ENCODE results near the gene MDH2. TPM values are rescaled to one million over a fixed set of nuclear protein-coding genes. Genes with fewer than 3 reads are reported as not detected.

The MDH2 gene
- total and polyA plus RNA-seq, 7 donors: 73.1 to 214 (median 90.3) TPM

- H3K4me1 ChIP-seq: peaks cover 0 to 3% (median 0%) of the 10 kb centered on the region in 4 donors
- intact Hi-C loops (cut with DNase I): no loop called here
- WGBS, 2 donors: 26 to 77% methylated on average over 14 of the region's 14 CpGs
- peaks cover 48 to 89% (median 81%) of the 10 kb centered on the region in 4 donors for H3K36me3 ChIP-seq
- no peak for TF ChIP-seq EP300 (IDR thresholded peaks at IDR 0.05)
- no peak for TF ChIP-seq CTCF (IDR thresholded peaks at IDR 0.05)
- no peak for TF ChIP-seq POLR2AphosphoS5 (IDR thresholded peaks at IDR 0.05)
- TF ChIP-seq POLR2A (IDR thresholded peaks at IDR 0.05): no peak
- H3K4me3 ChIP-seq: no peak overlapping the region
- no peak for DNase-seq
- H3K9me3 ChIP-seq: no peaks in the 10 kb centered on the region
- H3K27ac ChIP-seq: no peak overlapping the region
- no peaks in the 10 kb centered on the region for H3K27me3 ChIP-seq
Measured at GRCh38 chr7:76063525-76063924, 15.6 kb downstream of the MDH2 start.

GRCh38 chr7:76064208-76064970 is 16.5 kb downstream of the MDH2 start:
- Histone ChIP-seq H3K9me3 (no peaks in the 10 kb centered on the region), H3K4me3 (no peak overlapping the region), H3K36me3 (peaks cover 39 to 80% (median 72%) of the 10 kb centered on the region in 4 donors), H3K27ac (no peak overlapping the region), H3K4me1 (peaks cover 0 to 8% (median 6%) of the 10 kb centered on the region in 4 donors), H3K27me3 (no peaks in the 10 kb centered on the region)
- intact Hi-C loops (cut with DNase I): no loop called here
- WGBS, 2 donors: 96 to 97% methylated on average over 24 of the region's 24 CpGs
- no peak for TF ChIP-seq POLR2AphosphoS5 (IDR thresholded peaks at IDR 0.05)
- no peak for TF ChIP-seq POLR2A (IDR thresholded peaks at IDR 0.05)
- TF ChIP-seq EP300 (IDR thresholded peaks at IDR 0.05): no peak
- no peak for TF ChIP-seq CTCF (IDR thresholded peaks at IDR 0.05)
- DNase-seq: no peak

GRCh38 chr7:76065016-76065612 is 17.2 kb downstream of the MDH2 start:
- Histone ChIP-seq H3K4me3 (no peak overlapping the region), H3K27me3 (no peaks in the 10 kb centered on the region), H3K27ac (no peak overlapping the region), H3K36me3 (peaks cover 34 to 73% (median 66%) of the 10 kb centered on the region in 4 donors), H3K9me3 (no peaks in the 10 kb centered on the region), H3K4me1 (peaks cover 0 to 15% (median 13%) of the 10 kb centered on the region in 4 donors)
- DNase-seq: no peak
- 91 to 93% methylated on average over 14 of the region's 14 CpGs for WGBS, 2 donors
- intact Hi-C loops (cut with DNase I): no loop called here
- TF ChIP-seq POLR2A (IDR thresholded peaks at IDR 0.05) (no peak), CTCF (IDR thresholded peaks at IDR 0.05) (no peak), EP300 (IDR thresholded peaks at IDR 0.05) (no peak), POLR2AphosphoS5 (IDR thresholded peaks at IDR 0.05) (no peak)

GRCh38 chr7:76066716-76067503 is 19.0 kb downstream of the MDH2 start:
- no peaks in the 10 kb centered on the region for H3K9me3 ChIP-seq
- H3K27ac ChIP-seq: no peak overlapping the region
- no peaks in the 10 kb centered on the region for H3K27me3 ChIP-seq
- H3K4me3 ChIP-seq: no peak overlapping the region
- intact Hi-C loops (cut with DNase I): no loop called here
- 84 to 90% methylated on average over 14 of the region's 14 CpGs for WGBS, 2 donors
- H3K4me1 ChIP-seq: peaks cover 0 to 31% (median 29%) of the 10 kb centered on the region in 4 donors
- H3K36me3 ChIP-seq: peaks cover 23 to 55% (median 49%) of the 10 kb centered on the region in 4 donors
- TF ChIP-seq EP300 (IDR thresholded peaks at IDR 0.05) (no peak), CTCF (IDR thresholded peaks at IDR 0.05) (no peak), POLR2AphosphoS5 (IDR thresholded peaks at IDR 0.05) (no peak), POLR2A (IDR thresholded peaks at IDR 0.05) (no peak)
- no peak for DNase-seq
